NT2/D1 (cell line): Measurements from ENCODE around the gene CDH13.

Experiments
- DNase-seq: peaks from one replicate; pipeline ENCODE4 v3.0.0-alpha.2; 2011; ENCODE audit warnings: low read depth, low spot score
- H3K27me3 ChIP-seq: 2 replicates; pipeline ENCODE4 v1.6.0; 2011; ENCODE audit warnings: mild to moderate bottlenecking; ENCODE audit not compliant: insufficient read length, insufficient read depth
- H3K36me3 ChIP-seq: 2 replicates; pipeline ENCODE4 v1.6.1; 2011; ENCODE audit warnings: mild to moderate bottlenecking, low read length, mixed read lengths; ENCODE audit not compliant: insufficient read depth, insufficient read length
- H3K4me1 ChIP-seq: 2 replicates; pipeline ENCODE4 v1.5.1; 2011; ENCODE audit not compliant: insufficient read depth, insufficient read length
- H3K4me3 ChIP-seq: 2 replicates; pipeline ENCODE4 v1.5.1; 2011; ENCODE audit warnings: low read depth; ENCODE audit not compliant: insufficient read length
- H3K9ac ChIP-seq: 2 replicates; pipeline ENCODE4 v1.6.0; 2011; ENCODE audit warnings: low read depth; ENCODE audit not compliant: insufficient read length
- H3K9me3 ChIP-seq: 2 replicates; pipeline ENCODE4 v1.5.1; 2011; ENCODE audit warnings: mild to moderate bottlenecking, low read length; ENCODE audit not compliant: insufficient read depth
- SUZ12 ChIP-seq: IDR thresholded peaks from 2 replicates; pipeline ENCODE4 v1.6.1; 2011; ENCODE audit not compliant: insufficient read length, insufficient read depth; ENCODE audit errors: extremely low read depth
- YY1 ChIP-seq: IDR thresholded peaks from 2 replicates; pipeline ENCODE4 v1.6.1; 2011; ENCODE audit not compliant: insufficient read length, insufficient read depth
- ZNF274 ChIP-seq: IDR thresholded peaks from 2 replicates; pipeline ENCODE4 v1.6.1; 2011; ENCODE audit warnings: mild to moderate bottlenecking, low read depth, low read length

The CDH13 gene

GRCh38 chr16:83330251-83330650 lies 703.5 kb downstream of the CDH13 start:
- Histone ChIP-seq H3K27me3 (no peaks in the 10 kb centered on the region), H3K9me3 (no peaks in the 10 kb centered on the region), H3K9ac (no peak overlapping the region), H3K36me3 (no peaks in the 10 kb centered on the region), H3K4me3 (no peak overlapping the region), H3K4me1 (no peaks in the 10 kb centered on the region)
- TF ChIP-seq YY1 = no peak
- TF ChIP-seq SUZ12 = no peak
- TF ChIP-seq ZNF274 = no peak
- DNase-seq = no peak

GRCh38 chr16:83335076-83335475 lies 708.3 kb downstream of the CDH13 start:
- Histone ChIP-seq H3K9ac (no peak overlapping the region), H3K27me3 (no peaks in the 10 kb centered on the region), H3K4me3 (no peak overlapping the region), H3K4me1 (no peaks in the 10 kb centered on the region), H3K36me3 (no peaks in the 10 kb centered on the region), H3K9me3 (no peaks in the 10 kb centered on the region)
- TF ChIP-seq ZNF274 = no peak
- TF ChIP-seq YY1 = no peak
- no peak for TF ChIP-seq SUZ12
- DNase-seq = no peak

- no peak overlapping the region for H3K4me3 ChIP-seq
- no peaks in the 10 kb centered on the region for H3K36me3 ChIP-seq
- no peak overlapping the region for H3K9ac ChIP-seq
- H3K9me3 ChIP-seq = no peaks in the 10 kb centered on the region
- TF ChIP-seq SUZ12 = no peak
- no peaks in the 10 kb centered on the region for H3K4me1 ChIP-seq
- DNase-seq = no peak
- no peaks in the 10 kb centered on the region for H3K27me3 ChIP-seq
Observed at GRCh38 chr16:83336603-83337002, 709.8 kb downstream of the CDH13 start.

GRCh38 chr16:83338138-83338537 lies 711.4 kb downstream of the CDH13 start:
- no peaks in the 10 kb centered on the region for H3K36me3 ChIP-seq
- no peak for DNase-seq
- H3K9me3 ChIP-seq = no peaks in the 10 kb centered on the region
- TF ChIP-seq YY1 = no peak
- TF ChIP-seq ZNF274 = no peak
- TF ChIP-seq SUZ12 = no peak
- H3K27me3 ChIP-seq = no peaks in the 10 kb centered on the region
- no peak overlapping the region for H3K9ac ChIP-seq
- H3K4me3 ChIP-seq = no peak overlapping the region
- H3K4me1 ChIP-seq = no peaks in the 10 kb centered on the region

- no peak for DNase-seq
Observed at GRCh38 chr16:83338941-83339340, 712.2 kb downstream of the CDH13 start.

GRCh38 chr16:83343935-83344366 lies 717.2 kb downstream of the CDH13 start:
- no peak overlapping the region for H3K9ac ChIP-seq
- no peak for DNase-seq
- H3K36me3 ChIP-seq = no peaks in the 10 kb centered on the region
- no peaks in the 10 kb centered on the region for H3K27me3 ChIP-seq
- H3K4me1 ChIP-seq = peaks cover 2% of the 10 kb centered on the region
- no peak overlapping the region for H3K4me3 ChIP-seq
- H3K9me3 ChIP-seq = no peaks in the 10 kb centered on the region; the same call in 1 of the 2 replicates
- TF ChIP-seq ZNF274 (no peak), SUZ12 (no peak), YY1 (no peak)

More at GRCh38 chr16:83338941-83339340, 712.2 kb downstream of the CDH13 start:
- H3K36me3 ChIP-seq = no peaks in the 10 kb centered on the region
- no peak overlapping the region for H3K9ac ChIP-seq
- H3K9me3 ChIP-seq = no peaks in the 10 kb centered on the region
- no peaks in the 10 kb centered on the region for H3K4me1 ChIP-seq
- no peak overlapping the region for H3K4me3 ChIP-seq
- TF ChIP-seq SUZ12 (no peak), ZNF274 (no peak), YY1 (no peak)
- no peaks in the 10 kb centered on the region for H3K27me3 ChIP-seq

GRCh38 chr16:83345846-83346640 lies 719.3 kb downstream of the CDH13 start:
- DNase-seq = no peak
- H3K4me1 ChIP-seq = peaks cover 2% of the 10 kb centered on the region
- no peaks in the 10 kb centered on the region for H3K27me3 ChIP-seq
- H3K9me3 ChIP-seq = no peaks in the 10 kb centered on the region; the same call in 1 of the 2 replicates
- H3K9ac ChIP-seq = no peak overlapping the region
- no peak overlapping the region for H3K4me3 ChIP-seq
- TF ChIP-seq YY1 = no peak
- no peak for TF ChIP-seq SUZ12
- TF ChIP-seq ZNF274 = no peak
- no peaks in the 10 kb centered on the region for H3K36me3 ChIP-seq
